ENCODE measurements around the gene RIPPLY3.

DNA sequence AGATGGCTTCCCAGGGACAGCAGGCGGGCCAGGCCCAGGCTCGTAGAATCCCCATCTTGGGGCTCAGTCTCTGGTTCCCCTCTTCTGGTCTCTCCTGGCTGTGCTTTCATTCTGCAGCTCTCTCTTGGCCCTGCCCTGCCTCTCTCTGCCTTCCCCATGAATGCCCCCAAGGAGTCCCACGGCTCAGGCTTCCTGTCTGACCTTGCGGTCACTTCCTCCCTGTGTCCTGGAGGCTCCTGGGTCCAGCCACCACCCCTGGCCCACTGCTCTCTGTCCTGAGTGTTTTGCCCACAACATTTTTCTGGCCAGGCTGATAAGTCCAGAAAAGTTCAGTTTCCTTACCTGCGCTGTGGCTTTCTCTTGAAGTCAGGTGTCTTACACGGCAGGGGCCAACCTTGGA is 37.3 kb downstream of the RIPPLY3 start:
- TF ChIP-seq, protein P1, sequence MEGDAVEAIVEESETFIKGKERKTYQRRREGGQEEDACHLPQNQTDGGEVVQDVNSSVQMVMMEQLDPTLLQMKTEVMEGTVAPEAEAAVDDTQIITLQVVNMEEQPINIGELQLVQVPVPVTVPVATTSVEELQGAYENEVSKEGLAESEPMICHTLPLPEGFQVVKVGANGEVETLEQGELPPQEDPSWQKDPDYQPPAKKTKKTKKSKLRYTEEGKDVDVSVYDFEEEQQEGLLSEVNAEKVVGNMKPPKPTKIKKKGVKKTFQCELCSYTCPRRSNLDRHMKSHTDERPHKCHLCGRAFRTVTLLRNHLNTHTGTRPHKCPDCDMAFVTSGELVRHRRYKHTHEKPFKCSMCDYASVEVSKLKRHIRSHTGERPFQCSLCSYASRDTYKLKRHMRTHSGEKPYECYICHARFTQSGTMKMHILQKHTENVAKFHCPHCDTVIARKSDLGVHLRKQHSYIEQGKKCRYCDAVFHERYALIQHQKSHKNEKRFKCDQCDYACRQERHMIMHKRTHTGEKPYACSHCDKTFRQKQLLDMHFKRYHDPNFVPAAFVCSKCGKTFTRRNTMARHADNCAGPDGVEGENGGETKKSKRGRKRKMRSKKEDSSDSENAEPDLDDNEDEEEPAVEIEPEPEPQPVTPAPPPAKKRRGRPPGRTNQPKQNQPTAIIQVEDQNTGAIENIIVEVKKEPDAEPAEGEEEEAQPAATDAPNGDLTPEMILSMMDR (IDR thresholded peaks at IDR 0.05) = no peak
- TF ChIP-seq POLR2A (IDR thresholded peaks at IDR 0.05; ENCODE audit: low read depth) (no peak), POLR2AphosphoS5 (IDR thresholded peaks at IDR 0.05) (no peak), EP300 (IDR thresholded peaks at IDR 0.05) (no peak)

Measured in esophagus muscularis mucosa (tissue), 4 donors.